ENCODE measurements around the gene SLC4A1AP.

SLC4A1AP gene

DNA sequence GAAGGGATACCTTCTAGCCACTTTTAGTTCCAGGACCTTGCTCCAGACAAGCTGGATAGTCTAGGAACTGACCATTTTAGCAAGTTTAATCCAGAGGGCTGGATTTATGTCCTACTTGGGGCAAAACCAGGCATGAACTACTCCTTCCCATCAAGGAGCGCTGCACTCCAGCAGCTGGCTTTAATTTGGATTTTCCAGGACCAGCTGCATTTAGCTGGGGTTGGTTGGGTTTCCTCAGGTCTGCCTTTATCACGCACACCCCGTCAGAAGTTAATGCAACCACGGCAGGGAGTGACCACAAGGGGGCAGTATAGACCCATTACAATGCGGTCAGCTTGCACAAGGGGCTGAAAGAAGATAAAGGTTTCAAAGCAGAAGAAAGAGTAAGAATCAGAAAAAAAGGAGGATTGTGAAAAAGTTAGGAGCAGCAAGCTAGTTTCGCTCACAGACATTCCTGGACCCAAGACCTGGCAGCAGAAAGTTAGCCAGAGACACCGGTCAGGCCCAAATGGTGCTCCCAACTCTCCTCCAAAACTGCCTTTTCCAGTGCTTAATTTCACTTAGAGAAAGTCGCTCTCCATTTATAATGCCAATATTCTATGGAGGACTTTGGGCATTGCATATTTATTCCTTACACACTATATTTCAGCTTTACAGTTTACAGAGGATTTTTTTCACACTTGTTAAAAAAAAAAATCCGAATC is 40.1 kb downstream of the SLC4A1AP start:
- peak; percentile 23 for DNase-seq

DNA sequence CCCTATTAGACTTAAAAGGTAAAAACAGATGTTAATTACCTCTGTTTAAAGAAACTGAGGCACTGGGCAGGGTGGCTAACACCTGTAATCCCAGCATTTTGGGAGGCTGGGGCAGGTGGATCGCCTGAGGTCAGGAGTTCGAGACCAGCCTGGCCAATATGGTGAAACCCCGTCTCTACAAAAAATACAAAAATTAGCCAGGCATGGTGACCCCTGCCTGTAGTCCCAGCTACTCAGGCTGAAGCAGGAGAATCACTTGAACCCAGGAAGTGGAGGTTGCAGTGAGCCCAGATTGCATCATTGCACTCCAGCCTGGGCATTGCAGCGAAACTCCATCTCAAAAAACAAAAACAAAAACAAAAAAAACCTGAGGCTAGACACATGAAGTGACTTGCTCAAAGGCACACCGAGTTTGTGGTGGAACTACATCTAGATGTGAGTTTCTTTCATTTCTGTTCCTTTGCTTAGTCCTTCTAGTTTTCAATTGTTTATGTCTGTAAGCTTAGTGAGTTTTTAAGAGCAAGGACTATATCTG is 40.7 kb downstream of the SLC4A1AP start:
- no peak for DNase-seq

DNA sequence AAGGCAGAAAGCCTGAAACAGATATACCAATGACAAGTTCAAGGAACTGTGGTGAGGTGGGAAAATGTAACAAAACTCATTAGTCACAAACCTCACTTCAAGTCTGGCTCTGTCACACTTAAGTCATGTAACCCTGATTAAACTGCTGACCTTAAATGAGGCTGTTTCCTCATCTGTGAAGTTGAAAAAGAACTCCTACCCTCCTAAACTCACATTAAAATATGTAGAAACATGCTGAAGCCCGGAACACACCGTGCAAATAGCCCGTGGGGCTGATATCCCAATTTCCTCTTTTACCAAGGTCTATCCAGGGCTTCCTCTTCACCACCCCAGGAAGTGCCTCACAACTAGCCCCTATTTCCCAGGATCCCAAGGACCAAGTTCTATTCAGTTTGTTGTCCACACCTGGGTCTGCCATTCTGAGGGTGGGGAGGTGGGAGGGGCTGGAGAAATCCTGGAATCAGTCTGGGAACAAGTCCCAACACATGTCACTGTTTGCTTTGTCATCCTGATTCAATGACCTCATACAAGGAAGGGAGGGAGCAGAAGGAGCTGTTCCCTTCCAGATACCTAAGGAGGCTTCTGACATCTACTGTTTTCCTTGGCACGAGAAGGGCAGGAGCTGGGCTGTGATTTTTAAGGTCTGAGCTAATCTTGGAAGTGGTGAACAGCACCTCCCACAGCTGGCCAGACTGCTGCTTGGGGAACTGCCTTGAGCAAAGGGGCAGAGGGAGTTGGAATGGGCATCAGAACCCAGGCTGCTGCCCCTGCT is 42.3 kb downstream of the SLC4A1AP start:
- peak; percentile 76 for DNase-seq

DNA sequence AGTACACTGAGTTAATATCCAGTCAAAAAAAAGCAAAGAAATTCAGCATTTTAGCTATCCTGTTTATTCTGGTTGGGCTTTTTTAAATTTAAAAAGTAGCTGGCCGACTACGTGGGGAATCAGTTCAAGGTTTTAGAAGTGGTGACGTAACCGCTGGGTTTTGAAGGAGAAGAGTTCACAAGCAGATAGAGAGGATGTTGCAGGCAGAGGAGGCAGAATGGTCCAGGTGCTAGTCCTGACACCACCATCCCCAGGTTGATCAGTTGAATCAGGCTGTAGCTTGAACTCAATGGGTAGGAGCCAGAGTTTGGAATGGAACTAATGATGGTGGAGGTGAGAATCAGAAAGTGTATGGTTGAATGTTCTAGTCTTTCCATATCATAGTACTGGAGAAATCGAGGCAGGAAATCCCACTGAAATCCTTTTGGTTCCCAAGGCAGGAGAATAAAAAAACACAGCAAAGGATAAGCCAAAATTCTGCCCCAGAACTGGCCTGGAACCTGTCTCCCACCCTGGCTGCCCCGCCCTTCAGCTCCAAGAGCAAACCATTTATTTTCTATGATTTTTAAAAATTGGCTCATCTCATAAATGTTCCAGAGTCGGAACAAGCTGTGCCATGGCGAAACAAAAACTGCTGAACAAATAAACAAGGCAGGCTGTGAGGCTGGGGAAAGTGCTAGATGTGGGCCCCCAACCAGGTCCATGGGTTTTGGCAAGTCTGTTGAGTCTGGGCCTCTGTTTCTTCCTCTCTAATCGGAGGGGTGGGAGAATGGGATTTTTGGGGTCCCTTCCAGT is 44.0 kb downstream of the SLC4A1AP start:
- no peak for DNase-seq

DNA sequence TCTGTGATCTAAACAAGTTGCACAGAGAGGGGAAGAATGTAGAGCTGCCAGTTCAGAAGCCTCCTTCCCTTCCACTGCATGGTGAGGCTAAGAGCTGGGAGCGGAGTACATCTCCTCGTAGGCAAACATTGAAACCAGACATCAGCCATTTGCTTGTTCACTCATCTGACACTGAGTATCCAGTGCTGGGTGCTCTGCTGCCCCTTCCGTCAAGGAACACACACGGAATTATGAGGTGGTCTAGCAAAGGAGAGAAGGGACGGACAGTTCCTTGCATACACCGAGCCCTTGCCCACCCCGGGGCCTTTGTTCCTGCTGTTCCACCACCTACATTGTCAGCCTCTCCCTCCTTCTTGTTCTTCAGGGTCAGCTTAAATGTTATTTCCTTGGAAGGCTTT is 44.6 kb downstream of the SLC4A1AP start:
- no peak for DNase-seq

DNA sequence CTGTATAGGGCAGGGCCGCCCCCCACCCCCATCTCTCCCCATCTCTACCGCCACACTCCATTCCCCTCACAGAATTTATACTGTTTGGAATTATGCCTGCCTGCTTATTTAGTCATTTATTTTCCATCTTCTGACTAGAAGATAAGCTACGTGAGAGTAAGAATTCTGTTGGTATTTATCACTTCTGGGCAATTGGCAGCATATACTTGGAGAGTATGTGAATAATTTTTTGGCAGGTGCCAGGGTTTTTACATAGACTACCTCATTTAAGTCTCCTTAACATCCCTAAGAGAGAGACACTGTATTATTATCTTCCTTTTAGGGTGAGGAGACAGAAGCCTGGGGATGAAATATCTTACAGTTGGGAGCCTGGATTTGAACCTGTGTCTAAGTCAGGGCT is 45.0 kb downstream of the SLC4A1AP start:
- DNase-seq: no peak

DNA sequence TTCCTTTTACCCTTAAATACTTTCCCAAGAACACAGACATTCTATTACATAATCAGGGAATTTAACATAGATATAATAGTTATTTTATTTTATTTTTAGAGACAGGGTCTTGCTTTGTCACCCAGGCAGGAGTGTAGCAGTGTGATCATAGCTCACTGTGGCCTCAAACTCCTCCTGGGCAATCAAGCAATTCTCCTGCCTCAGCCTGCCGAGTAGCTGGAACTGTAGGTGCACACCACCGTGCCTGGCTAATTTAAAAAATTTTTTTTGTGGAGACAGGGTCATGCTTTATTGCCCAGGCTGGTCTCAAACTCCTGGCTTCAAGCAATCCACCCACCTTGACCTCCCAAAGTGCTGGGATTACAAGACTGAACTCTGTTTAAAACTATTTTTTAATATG is 45.6 kb downstream of the SLC4A1AP start:
- DNase-seq: no peak

DNA sequence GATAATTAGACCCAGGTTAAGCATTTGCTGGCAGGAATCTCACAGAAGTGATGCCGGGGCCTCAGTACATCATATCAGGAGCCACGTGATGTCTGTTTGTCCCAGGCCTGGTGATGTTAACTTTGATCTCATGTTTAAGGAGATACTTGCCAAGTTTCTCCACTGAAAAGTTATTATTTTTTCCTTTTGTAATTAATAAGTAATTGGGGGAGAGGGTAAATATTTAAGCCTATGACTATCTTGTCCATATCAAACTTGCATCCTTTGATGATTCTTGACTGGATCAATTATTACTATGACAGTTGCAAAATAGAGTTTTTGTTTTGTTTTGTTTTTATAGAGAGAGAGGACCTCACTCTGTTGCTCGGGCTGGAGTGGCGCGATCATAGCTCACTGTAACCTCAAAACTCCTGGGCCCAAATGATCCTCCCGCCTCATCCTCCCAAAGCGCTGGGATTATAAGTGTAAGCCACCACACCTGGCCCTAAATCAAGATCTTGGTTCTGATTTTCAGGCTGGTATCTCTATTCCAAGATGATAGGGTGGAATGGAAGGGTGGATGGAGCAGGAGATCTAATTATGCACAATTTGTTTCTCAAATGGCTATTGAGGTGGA is 46.4 kb downstream of the SLC4A1AP start:
- no peak for DNase-seq

DNA sequence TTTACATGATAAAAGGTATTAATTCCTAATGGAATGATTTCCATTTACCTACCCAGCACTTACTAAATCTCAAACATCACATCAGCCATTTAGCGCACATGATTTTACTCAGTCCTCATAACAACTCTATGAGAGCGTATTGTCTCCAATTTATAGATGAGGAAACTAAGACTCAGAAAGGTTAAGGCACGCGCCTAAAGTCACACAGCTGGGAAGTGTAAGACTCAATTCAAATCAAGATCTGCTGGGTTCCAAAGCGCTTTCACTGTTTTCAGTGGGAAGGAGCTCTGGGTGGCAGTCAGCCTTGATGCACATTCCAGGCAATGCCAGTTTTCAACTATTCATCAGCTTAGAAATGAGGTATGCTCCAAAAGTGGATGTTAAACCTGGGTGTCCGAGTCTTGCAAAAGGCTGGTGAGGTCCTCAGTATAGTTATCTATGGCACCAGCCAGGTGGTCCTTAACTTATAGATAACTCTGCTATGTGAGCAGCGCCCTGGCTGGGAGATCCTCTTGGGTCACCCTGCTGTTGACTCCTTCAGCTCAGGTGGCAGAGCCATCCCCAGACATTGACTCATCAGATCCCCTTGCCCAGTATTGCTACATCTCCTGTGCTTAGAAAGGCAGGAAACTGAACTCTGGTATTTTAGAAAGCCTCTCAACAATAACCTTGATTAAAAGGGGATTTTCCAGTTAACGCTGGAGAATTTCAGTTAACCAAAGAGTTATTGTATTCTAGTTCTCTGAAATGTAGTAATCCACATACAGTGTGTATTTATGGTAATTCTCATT is 47.1 kb downstream of the SLC4A1AP start:
- DNase-seq: no peak

DNA sequence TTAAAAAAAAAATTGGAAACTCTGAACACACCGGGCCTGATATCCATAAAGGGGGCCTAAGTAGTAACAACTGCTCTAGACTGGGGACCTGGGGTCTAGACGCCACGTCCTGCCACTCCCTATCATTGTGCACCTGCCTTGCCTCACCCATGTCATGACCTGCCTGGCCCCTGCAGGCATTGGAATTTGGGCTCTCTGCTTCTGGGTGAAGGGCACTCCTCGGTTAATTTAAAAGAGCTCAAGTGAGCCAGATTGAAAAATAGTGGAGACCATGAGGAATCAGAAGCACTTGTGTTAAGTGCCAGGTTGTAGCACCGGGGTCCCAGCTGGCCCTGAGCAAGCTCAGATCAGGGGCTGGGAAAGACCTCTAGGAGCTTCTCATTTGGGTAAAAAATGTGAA is 48.1 kb downstream of the SLC4A1AP start:
- DNase-seq: no peak

DNA sequence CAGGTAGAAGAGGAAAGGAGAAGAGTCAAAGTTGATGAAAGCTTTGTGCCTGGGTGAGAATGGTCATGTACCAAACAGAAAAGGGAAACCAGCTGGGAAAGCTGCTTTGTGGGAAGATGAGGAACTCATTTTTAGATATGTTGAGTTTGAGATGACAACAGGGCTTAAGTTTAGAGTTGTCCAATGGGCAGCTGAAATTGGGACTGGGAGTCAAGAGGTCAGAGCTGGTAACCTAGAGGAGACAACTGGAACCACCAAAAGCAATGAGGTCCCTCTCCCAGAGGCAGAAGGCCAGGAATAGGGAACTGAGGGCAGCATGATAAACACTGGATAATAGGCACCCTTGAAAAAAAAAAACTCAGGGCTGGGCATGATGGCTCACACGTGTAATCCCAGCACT is 48.8 kb downstream of the SLC4A1AP start:
- DNase-seq: no peak

DNA sequence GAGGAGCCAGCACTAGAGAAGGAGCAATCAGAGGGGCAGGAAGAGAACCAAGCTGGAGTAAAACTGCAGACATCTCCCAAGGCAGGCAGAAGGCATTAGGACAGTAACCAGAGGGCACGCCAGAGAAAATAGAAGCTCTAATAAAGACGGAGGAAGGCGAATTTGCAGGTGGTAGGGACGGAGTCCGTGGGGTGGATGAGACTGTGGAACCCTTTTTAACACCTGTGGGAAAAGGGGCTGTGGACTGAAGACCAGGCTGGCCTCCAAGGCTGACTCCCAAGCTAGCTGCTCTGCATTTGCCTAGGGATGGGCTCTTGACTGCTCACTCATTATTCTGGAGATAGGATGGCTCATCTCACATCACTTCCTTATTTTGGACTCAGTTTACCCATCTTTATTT is 49.5 kb downstream of the SLC4A1AP start:
- no peak for DNase-seq

DNA sequence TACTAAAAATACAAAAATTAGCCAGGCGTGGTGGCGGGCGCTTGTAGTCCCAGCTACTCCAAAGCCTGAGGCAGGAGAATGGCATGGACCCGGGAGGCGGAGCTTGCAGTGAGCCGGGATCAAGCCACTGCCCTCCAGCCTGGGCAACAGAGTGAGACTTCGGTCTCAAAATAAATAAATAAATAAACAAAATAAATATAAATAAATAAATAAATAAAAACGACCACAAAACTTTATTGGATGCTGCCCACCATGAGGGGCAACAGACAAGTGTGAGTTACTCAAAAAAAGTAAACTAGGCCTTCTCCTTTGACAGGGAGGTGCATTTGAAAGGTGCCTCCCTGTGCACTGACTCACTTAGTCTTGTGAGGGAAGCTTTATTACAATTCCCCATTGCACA is 50.4 kb downstream of the SLC4A1AP start:
- DNase-seq: no peak

DNA sequence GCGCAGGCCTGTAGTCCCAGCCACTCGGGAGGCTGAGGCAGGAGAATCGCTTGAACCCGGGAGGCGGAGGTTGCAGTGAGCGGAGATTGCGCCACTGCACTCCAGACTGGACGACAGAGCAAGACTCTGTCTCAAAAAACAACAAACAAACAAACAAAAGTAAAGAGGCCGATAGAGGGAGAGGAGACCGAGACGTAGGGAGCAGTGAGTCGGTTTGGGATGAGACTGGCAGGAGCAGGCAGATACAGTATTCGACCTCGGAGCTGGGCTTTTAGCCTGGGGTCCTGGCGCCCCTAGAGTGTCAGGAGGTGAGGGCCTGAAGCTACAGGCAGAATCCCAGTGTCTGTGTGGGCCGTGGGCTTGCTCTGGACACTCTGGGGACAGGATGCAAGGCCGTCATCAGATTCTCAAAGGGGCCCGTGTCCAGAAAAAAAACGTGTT is 51.2 kb downstream of the SLC4A1AP start:
- DNase-seq: no peak

DNA sequence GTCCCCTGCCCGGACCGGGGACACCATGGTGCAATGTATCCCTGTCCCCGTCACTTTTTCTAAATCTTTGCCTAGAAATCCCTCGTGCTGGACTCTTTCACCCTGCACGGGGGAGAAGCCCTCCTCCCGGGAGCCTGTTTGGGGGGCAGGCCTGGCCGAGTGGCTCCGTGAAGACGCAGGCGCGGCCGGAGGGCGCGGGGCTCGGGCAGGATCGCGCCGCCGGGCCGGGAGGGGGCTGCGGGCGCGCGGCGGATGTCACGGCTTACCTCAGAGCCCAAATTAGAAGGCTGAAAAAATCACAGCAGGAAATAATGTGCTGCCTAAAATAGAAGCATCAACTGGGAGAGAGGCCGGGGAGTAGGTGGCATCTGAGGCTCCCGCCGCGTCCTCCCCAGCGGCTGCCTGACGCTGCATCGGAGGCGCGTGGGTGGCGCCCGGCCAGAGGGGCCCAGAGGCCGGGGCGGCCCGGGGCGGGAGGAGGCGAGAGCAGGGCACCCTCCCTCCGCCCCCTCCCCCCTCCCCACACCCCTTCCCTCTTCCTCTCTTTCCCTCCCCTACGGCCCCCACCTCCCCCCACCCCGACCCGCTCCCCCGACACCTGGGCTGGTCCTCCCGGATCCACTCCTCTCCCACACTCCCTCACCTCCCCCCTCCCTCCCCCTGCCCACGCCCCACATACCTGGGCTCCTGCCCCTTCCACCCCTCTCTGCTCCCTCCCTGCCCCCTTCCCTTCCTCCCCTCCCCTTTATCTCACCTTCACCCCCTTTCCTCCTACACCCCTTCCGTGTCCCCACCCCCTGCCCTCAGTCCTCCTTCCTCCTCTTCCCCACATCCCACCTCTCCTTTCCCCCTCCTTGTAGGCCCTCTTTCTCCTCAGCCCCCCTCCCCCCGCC is 51.9 kb downstream of the SLC4A1AP start:
- no peak for DNase-seq

DNA sequence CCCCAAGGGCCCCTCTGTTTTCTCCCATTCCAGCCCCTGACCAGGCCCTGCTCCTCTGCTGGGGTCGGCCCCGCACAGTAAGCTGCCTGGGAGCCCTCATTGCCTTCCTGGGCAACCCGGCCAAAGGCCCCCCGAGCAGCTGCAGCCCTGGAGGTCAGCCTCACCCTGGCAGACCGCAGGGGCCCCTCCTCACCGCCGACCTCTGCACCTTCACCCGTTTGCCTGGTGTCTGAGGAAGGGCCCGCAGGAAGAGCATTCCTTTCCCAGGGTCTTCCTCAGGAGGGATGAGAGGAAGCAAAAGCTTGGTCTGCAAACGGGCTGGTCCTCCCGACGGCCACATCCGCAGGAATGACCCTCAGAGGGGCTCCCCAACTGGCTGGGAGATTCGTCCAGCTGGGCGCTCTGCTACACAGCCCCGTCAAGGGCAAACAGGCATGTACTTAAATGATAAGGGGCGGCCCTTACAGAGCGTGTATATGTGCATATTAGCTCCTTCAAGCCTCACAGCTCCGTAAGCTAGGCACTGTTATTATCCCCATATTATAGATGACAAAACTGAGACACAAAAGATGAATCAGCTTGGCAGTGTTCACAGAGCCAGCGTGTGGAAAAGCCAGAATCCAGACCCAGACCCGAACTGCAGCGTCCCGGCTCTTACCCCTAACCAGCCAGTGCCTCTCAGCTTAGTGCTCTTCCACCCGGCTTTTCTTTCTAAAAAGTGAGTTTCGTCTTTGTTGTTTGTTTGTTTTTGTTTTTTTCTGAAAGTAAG is 52.8 kb downstream of the SLC4A1AP start:
- no peak for DNase-seq

DNA sequence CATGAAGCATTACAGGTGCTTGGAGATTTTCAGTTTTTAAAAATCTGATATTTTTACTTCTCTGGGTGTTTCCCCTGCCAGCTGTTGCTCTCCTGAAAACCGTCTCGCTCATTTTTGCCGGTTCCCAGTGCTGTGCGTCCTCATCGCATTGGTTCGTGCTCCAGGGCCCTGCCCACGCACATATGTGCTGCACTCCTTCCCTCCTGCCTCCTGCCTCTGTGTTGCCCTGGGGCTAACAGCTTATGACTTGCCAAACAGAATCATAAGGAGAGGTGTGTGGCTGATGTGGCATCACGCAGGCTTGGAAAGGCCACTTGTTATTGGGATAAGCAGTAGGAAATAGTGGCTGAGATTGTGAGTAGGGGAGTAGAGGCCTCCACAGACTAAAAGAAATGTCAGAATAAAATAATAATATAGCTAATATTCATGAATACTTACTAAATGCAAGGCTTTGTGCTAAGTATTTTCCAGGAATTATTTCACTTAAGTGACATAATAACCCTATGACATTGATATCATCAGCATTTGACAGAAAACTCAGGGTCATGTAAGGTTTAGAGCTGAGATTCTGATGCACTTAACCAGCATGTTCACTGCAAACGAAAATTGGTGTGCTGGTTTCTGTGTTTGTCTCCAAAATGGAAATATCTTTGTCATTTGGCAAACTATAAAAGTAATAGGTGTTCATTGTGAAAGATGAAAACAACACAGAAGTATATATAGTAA is 53.5 kb downstream of the SLC4A1AP start:
- DNase-seq: no peak

DNA sequence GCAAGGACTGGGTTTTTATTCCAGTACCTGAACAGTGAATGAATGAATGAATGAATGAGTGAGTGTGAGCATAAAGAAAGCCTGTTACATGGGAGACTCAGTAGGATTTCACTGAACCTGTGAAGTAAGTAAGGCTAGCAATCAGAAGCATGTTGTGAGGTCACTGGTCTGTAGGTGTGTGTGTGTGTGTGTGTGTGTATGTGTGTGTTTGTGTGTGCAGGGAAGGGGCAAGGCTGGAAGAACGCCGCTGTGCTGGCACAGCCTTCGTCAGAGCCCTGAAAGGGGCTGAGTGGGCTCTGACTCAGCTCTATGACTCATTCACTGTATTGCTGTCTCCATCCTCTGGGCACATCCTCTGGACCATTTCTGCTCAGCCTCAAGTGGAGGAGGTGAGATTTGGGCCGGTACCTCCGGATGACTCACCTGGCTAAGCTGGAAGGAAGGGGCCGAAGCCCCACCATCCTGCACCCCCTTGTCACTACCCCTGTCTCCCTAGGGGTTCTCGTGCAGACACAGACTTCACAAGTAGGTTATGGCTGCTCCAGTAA is 56.4 kb downstream of the SLC4A1AP start:
- DNase-seq: no peak

DNA sequence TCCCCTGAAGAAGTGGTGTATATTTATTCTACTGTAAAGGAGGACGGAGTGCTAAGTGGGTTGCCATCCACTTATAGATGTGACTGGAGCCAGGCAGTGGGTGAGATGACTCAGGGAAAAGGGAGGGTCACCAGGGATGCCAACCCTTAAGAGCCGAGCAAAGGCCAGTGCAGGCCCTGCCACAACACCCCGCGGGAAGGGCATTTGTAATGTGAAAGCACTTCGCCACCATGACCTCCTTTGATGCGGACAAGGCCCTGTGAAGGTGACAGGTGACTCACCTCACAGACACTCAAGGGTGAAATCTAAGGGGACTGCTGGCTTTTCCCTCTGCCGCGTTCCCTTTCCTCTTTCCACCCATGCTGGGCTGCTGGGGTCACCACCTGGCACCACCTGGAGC is 57.6 kb downstream of the SLC4A1AP start:
- no peak for DNase-seq

All from NCI-H446 treated with DMSO at 0.1 percent for 48 hours (cell line).